ENCODE measurements around the gene TSPAN18.

TSPAN18 gene

GRCh38 chr11:44765676-44766075 is 38.9 kb downstream of the TSPAN18 start:
- no peak overlapping the region for H3K4me3 ChIP-seq (ENCODE audit: low read length)
- no peak for TF ChIP-seq ZNF274 (IDR thresholded peaks at IDR 0.05; ENCODE audit: low read depth, low read length)

GRCh38 chr11:44766112-44766971 is 39.6 kb downstream of the TSPAN18 start:
- no peak overlapping the region for H3K4me3 ChIP-seq (ENCODE audit: low read length)
- no peak for TF ChIP-seq ZNF274 (IDR thresholded peaks at IDR 0.05; ENCODE audit: low read depth, low read length)

GRCh38 chr11:44766972-44767278 is 40.2 kb downstream of the TSPAN18 start:
- no peak overlapping the region for H3K4me3 ChIP-seq (ENCODE audit: low read length)
- no peak for TF ChIP-seq ZNF274 (IDR thresholded peaks at IDR 0.05; ENCODE audit: low read depth, low read length)

- TF ChIP-seq ZNF274 (IDR thresholded peaks at IDR 0.05; ENCODE audit: low read depth, low read length), result no peak
- no peak overlapping the region for H3K4me3 ChIP-seq (ENCODE audit: low read length)
Measured at GRCh38 chr11:44767421-44767820, 40.7 kb downstream of the TSPAN18 start.

- H3K4me3 ChIP-seq (ENCODE audit: low read length), result no peak overlapping the region
- no peak for TF ChIP-seq ZNF274 (IDR thresholded peaks at IDR 0.05; ENCODE audit: low read depth, low read length)
Measured at GRCh38 chr11:44770401-44770800, 43.6 kb downstream of the TSPAN18 start.

- no peak for TF ChIP-seq ZNF274 (IDR thresholded peaks at IDR 0.05; ENCODE audit: low read depth, low read length)
- H3K4me3 ChIP-seq (ENCODE audit: low read length), result no peak overlapping the region
Measured at GRCh38 chr11:44771252-44771734, 44.5 kb downstream of the TSPAN18 start.

GRCh38 chr11:44771841-44772240 is 45.1 kb downstream of the TSPAN18 start:
- no peak for TF ChIP-seq ZNF274 (IDR thresholded peaks at IDR 0.05; ENCODE audit: low read depth, low read length)

GRCh38 chr11:44773351-44773965 is 46.7 kb downstream of the TSPAN18 start:
- no peak for TF ChIP-seq ZNF274 (IDR thresholded peaks at IDR 0.05; ENCODE audit: low read depth, low read length)
- no peak overlapping the region for H3K4me3 ChIP-seq (ENCODE audit: low read length)

More at GRCh38 chr11:44771841-44772240, 45.1 kb downstream of the TSPAN18 start:
- H3K4me3 ChIP-seq (ENCODE audit: low read length), result no peak overlapping the region

- no peak for TF ChIP-seq ZNF274 (IDR thresholded peaks at IDR 0.05; ENCODE audit: low read depth, low read length)
Measured at GRCh38 chr11:44774108-44774507, 47.3 kb downstream of the TSPAN18 start.

GRCh38 chr11:44774731-44775130 is 48.0 kb downstream of the TSPAN18 start:
- H3K4me3 ChIP-seq (ENCODE audit: low read length), result no peak overlapping the region
- TF ChIP-seq ZNF274 (IDR thresholded peaks at IDR 0.05; ENCODE audit: low read depth, low read length), result no peak

More at GRCh38 chr11:44774108-44774507, 47.3 kb downstream of the TSPAN18 start:
- no peak overlapping the region for H3K4me3 ChIP-seq (ENCODE audit: low read length)

GRCh38 chr11:44775366-44775984 is 48.7 kb downstream of the TSPAN18 start:
- H3K4me3 ChIP-seq (ENCODE audit: low read length), result no peak overlapping the region
- TF ChIP-seq ZNF274 (IDR thresholded peaks at IDR 0.05; ENCODE audit: low read depth, low read length), result no peak

GRCh38 chr11:44775985-44776446 is 49.3 kb downstream of the TSPAN18 start:
- TF ChIP-seq ZNF274 (IDR thresholded peaks at IDR 0.05; ENCODE audit: low read depth, low read length), result no peak
- no peak overlapping the region for H3K4me3 ChIP-seq (ENCODE audit: low read length)

GRCh38 chr11:44776551-44777208 is 49.9 kb downstream of the TSPAN18 start:
- no peak for TF ChIP-seq ZNF274 (IDR thresholded peaks at IDR 0.05; ENCODE audit: low read depth, low read length)
- H3K4me3 ChIP-seq (ENCODE audit: low read length), result no peak overlapping the region

Data from GM08714 (cell line).